Adipocyte (in vitro differentiated cells): Measurements from ENCODE around the gene HMGXB3.
"Not testable (repeated sequence)": the region's sequence is repeated elsewhere in the genome, so short reads cannot be mapped to it uniquely, and the experiment has no call there.

Experiments
- DNase-seq: peaks from one replicate; pipeline ENCODE4 v3.0.0-alpha.2; 2015; ENCODE audit warnings: low read depth
- H3K27me3 ChIP-seq: replicated peaks from 2 replicates; pipeline ENCODE4 v1.7.0; 2013; ENCODE audit warnings: mild to moderate bottlenecking, low read length, moderate library complexity; ENCODE audit not compliant: control insufficient read depth, insufficient read depth
- H3K36me3 ChIP-seq: 2 replicates; pipeline ENCODE4 v1.7.0; 2013; ENCODE audit warnings: low read length, mild to moderate bottlenecking, moderate library complexity; ENCODE audit not compliant: control insufficient read depth, insufficient read depth, severe bottlenecking
- H3K4me1 ChIP-seq: 2 replicates; pipeline ENCODE4 v1.7.0; 2013; ENCODE audit warnings: mild to moderate bottlenecking, low read length, moderate library complexity; ENCODE audit not compliant: control insufficient read depth, insufficient read depth
- H3K4me3 ChIP-seq: 2 replicates; pipeline ENCODE4 v1.7.0; 2013; ENCODE audit warnings: mild to moderate bottlenecking, low read length, moderate library complexity
- H3K9ac ChIP-seq: 2 replicates; pipeline ENCODE4 v1.7.0; 2013; ENCODE audit warnings: mild to moderate bottlenecking, low read length, moderate library complexity
- H3K9me3 ChIP-seq: 2 replicates; pipeline ENCODE4 v1.7.0; 2013; ENCODE audit warnings: mild to moderate bottlenecking, low read length, moderate library complexity; ENCODE audit not compliant: control insufficient read depth

Gene HMGXB3

DNA sequence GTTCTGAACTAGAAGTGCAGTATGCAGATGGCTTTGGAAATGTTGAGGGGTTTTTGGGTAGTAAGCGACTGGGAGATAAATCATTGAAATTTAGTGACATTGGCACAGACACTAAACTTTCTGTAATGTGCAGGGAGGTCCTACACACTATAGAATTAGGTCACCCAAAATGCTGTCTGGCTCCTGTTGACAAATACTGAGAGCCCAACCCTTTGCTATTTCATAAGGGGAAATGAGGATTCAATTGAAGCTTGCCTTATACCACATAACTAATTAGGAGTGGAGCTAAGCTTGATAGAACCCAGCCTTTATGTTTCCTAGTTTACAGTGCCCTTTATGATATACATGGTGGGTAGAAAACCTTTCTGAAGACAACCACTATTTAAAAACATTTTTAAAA, 22.6 kb downstream of the HMGXB3 start:
- DNase-seq, result peak; percentile 58
- H3K9me3 ChIP-seq, result no peaks in the 10 kb centered on the region
- H3K9ac ChIP-seq, result no peak overlapping the region
- H3K4me3 ChIP-seq, result no peak overlapping the region
- no peaks in the 10 kb centered on the region for H3K27me3 ChIP-seq
- peaks cover 22% of the 10 kb centered on the region for H3K4me1 ChIP-seq
- peaks cover 89% of the 10 kb centered on the region for H3K36me3 ChIP-seq

GRCh38 chr5:150024346-150024984, 23.9 kb downstream of the HMGXB3 start:
- DNase-seq, result peak; percentile 33
- Histone ChIP-seq H3K4me1 (peaks cover 20% of the 10 kb centered on the region), H3K9ac (no peak overlapping the region), H3K9me3 (no peaks in the 10 kb centered on the region), H3K27me3 (no peaks in the 10 kb centered on the region), H3K36me3 (peaks cover 83% of the 10 kb centered on the region), H3K4me3 (no peak overlapping the region)

DNA sequence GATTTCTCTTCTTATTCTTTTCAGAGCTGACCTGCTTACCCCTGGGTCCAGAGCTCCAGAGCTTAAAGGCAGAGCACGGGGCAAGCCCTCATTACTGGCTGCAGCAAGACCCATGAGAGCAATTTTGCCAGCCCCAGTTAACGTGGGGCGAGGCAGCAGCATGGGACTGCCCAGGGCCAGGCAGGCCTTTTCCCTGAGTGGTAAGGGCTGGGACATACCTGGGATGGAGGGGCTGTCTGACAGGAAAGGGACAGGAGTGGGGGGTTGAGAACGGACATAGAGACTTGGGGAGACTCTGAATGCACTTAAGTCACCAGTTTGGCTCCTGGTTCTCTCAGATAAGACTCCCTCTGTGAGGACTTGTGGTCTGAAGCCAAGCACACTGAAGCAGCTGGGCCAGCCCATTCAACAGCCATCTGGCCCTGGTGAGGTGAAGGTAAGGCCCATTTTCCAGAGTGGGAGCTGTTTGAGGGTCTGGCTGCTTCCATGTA, 26.2 kb downstream of the HMGXB3 start:
- H3K36me3 ChIP-seq, result peaks cover 83% of the 10 kb centered on the region
- no peak for DNase-seq

GRCh38 chr5:150028047-150028446, 27.5 kb downstream of the HMGXB3 start:
- not testable (repeated sequence) for H3K9ac ChIP-seq, H3K4me1 ChIP-seq, H3K9me3 ChIP-seq, H3K4me3 ChIP-seq, H3K27me3 ChIP-seq, DNase-seq
- peaks cover 92% of the 10 kb centered on the region for H3K36me3 ChIP-seq

More for the DNA sequence above, 26.2 kb downstream of the HMGXB3 start:
- no peaks in the 10 kb centered on the region for H3K9me3 ChIP-seq
- no peaks in the 10 kb centered on the region for H3K27me3 ChIP-seq
- H3K9ac ChIP-seq, result no peak overlapping the region
- peaks cover 16% of the 10 kb centered on the region for H3K4me1 ChIP-seq
- no peak overlapping the region for H3K4me3 ChIP-seq

GRCh38 chr5:150033334-150033733, 32.8 kb downstream of the HMGXB3 start:
- Histone ChIP-seq H3K4me1 (peaks cover 40% of the 10 kb centered on the region), H3K9ac (no peak overlapping the region), H3K27me3 (no peaks in the 10 kb centered on the region), H3K36me3 (peaks cover 82% of the 10 kb centered on the region), H3K4me3 (no peak overlapping the region), H3K9me3 (no peaks in the 10 kb centered on the region)
- no peak for DNase-seq

- H3K9ac ChIP-seq, result no peak overlapping the region
- peaks cover 85% of the 10 kb centered on the region for H3K36me3 ChIP-seq
- peak; percentile 71 for DNase-seq
Measured at GRCh38 chr5:150034662-150035061, 34.1 kb downstream of the HMGXB3 start.

GRCh38 chr5:150035139-150035895, 34.8 kb downstream of the HMGXB3 start:
- Histone ChIP-seq H3K27me3 (no peaks in the 10 kb centered on the region), H3K36me3 (peaks cover 85% of the 10 kb centered on the region), H3K4me1 (peaks cover 44% of the 10 kb centered on the region), H3K9me3 (no peaks in the 10 kb centered on the region), H3K9ac (no peak overlapping the region), H3K4me3 (no peak overlapping the region)
- DNase-seq, result no peak

More at GRCh38 chr5:150034662-150035061, 34.1 kb downstream of the HMGXB3 start:
- no peaks in the 10 kb centered on the region for H3K27me3 ChIP-seq
- H3K4me3 ChIP-seq, result no peak overlapping the region
- H3K9me3 ChIP-seq, result no peaks in the 10 kb centered on the region
- peaks cover 44% of the 10 kb centered on the region for H3K4me1 ChIP-seq

- Histone ChIP-seq H3K4me3 (no peak overlapping the region), H3K9me3 (no peaks in the 10 kb centered on the region), H3K27me3 (no peaks in the 10 kb centered on the region), H3K9ac (peak overlapping the region; percentile 29), H3K4me1 (peaks cover 44% of the 10 kb centered on the region), H3K36me3 (peaks cover 85% of the 10 kb centered on the region)
- DNase-seq, result peak; percentile 94
Measured at GRCh38 chr5:150036513-150036912, 36.0 kb downstream of the HMGXB3 start.

DNA sequence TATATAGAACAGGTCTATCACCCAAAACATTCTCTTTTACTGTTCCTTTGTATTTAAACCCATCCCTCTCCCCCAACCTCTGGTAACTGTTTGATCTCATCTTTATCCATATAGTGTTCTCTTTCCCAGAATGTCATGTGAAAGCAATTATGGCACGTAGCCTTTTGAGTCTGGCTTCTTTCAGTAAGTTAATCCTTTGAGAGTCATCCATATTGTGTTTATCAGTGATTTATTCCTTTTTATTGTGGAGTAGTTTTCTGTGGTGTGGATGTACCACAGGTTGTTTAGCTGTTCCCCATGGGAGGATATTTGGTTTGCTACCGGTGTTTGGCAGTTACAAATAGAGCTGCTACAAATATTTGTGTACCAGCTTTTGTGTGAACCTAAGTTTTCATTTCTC, 38.0 kb downstream of the HMGXB3 start:
- Histone ChIP-seq H3K36me3 (peaks cover 85% of the 10 kb centered on the region), H3K4me3 (no peak overlapping the region)
- no peak for DNase-seq

GRCh38 chr5:150042459-150042858, 41.9 kb downstream of the HMGXB3 start:
- H3K36me3 ChIP-seq, result peaks cover 95% of the 10 kb centered on the region
- H3K9me3 ChIP-seq, result no peaks in the 10 kb centered on the region
- peaks cover 25% of the 10 kb centered on the region for H3K4me1 ChIP-seq
- H3K4me3 ChIP-seq, result no peak overlapping the region
- no peak overlapping the region for H3K9ac ChIP-seq
- H3K27me3 ChIP-seq, result no peaks in the 10 kb centered on the region
- DNase-seq, result no peak

More for the DNA sequence above, 38.0 kb downstream of the HMGXB3 start:
- H3K9me3 ChIP-seq, result no peaks in the 10 kb centered on the region
- H3K27me3 ChIP-seq, result no peaks in the 10 kb centered on the region
- H3K9ac ChIP-seq, result no peak overlapping the region
- peaks cover 44% of the 10 kb centered on the region for H3K4me1 ChIP-seq

DNA sequence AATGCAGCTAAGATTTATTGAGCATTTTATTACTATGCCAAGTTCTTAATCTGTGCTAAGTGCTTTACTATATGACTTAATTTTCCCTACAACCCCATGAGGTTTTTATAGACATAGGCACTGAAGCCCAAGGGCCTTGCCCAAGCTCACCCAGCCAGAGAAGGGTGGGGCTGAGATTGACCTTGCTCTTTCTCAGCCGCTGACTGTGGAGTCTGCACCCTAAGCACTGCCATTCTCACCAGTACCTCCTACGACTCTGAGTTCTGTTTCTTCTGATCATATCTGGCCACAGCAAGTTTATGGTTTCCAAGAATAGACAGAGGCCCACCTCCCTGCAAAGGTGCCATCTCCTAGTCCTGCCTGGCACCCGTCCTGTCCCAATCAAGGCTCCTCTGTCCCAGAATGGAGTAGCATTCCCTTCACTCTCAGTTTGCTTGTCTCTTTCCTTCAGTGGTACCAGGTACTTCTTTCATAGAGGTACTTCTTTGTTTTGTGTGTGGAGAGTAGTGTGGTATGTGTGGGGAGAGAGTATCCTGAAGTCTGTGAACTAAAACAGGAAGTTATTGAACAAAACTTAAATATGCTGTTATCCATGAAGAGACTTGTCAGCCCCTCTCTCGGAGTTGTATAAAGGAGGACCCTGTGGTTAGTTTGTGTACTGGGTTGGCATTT, 43.3 kb downstream of the HMGXB3 start:
- no peak overlapping the region for H3K4me3 ChIP-seq
- H3K36me3 ChIP-seq, result peaks cover 95% of the 10 kb centered on the region
- H3K4me1 ChIP-seq, result peaks cover 15% of the 10 kb centered on the region

More for the DNA sequence above, 43.3 kb downstream of the HMGXB3 start:
- Histone ChIP-seq H3K9ac (no peak overlapping the region), H3K9me3 (no peaks in the 10 kb centered on the region), H3K27me3 (no peaks in the 10 kb centered on the region)
- no peak for DNase-seq
